ENCODE results near the gene TM2D3.

DNA sequence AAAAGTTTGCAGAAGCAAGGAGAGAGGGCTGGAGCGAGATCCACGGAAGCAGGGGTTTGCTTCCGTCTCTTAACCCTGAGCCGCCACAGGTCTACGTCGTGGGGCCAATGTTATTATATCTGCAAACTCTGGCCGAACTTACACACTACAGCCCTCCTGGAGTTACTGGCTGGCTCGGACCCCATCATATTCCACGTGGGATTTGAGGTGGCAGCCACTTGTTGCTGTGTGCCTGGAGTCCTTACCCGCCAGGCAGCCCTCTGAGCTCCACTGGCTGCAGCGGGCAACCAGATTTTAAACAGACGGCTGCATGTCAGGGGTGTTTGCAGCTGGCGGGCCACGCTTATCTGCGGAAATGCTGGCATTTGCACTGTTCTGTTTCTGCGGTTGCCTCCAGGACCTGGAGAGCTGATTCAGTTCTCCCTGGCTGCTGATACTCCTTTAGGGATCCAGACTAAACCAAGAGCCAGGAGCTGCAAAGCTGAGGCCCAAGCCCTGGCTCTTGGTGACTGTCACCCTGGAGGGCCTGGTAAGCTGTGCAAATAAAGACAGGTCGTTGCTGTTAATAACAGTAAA is 34.7 kb downstream of the TM2D3 start:
- TF ChIP-seq SP1 (IDR thresholded peaks at IDR 0.05) (no peak), BHLHE40 (IDR thresholded peaks at IDR 0.05; ENCODE audit: borderline replicate concordance) (no peak), LEF1 (IDR thresholded peaks at IDR 0.05; ENCODE audit: borderline replicate concordance) (no peak), FOXM1 (IDR thresholded peaks at IDR 0.05; ENCODE audit: borderline replicate concordance) (no peak), ZNF384 (IDR thresholded peaks at IDR 0.05) (no peak), TARDBP (IDR thresholded peaks at IDR 0.05) (no peak), ELF4 (IDR thresholded peaks at IDR 0.05) (no peak), FOXK2 (IDR thresholded peaks at IDR 0.05) (no peak), ARNT (IDR thresholded peaks at IDR 0.05) (no peak), FOXA1 (IDR thresholded peaks at IDR 0.05) (no peak), L3MBTL2 (conservative IDR thresholded peaks at IDR 0.05) (no peak), HDGF (IDR thresholded peaks at IDR 0.05; ENCODE audit: borderline replicate concordance) (no peak)
- TF ChIP-seq, protein P1, sequence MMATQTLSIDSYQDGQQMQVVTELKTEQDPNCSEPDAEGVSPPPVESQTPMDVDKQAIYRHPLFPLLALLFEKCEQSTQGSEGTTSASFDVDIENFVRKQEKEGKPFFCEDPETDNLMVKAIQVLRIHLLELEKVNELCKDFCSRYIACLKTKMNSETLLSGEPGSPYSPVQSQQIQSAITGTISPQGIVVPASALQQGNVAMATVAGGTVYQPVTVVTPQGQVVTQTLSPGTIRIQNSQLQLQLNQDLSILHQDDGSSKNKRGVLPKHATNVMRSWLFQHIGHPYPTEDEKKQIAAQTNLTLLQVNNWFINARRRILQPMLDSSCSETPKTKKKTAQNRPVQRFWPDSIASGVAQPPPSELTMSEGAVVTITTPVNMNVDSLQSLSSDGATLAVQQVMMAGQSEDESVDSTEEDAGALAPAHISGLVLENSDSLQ (IDR thresholded peaks at IDR 0.05), result no peak

Measured in HEK293T (cell line).